MM.1S (cell line): ENCODE measurements around the gene NCOA3.

Experiments used
- DNase-seq: peaks from one replicate; pipeline ENCODE4 v3.0.0-alpha.2; 2015
- H2AFZ ChIP-seq: fragments of 300-600 bp; sonication (generic); 2 replicates; pipeline ENCODE4 v1.6.0; 2016; ENCODE audit warnings: antibody characterized with exemption, low read length
- H3F3A ChIP-seq: fragments of 300-600 bp; sonication (generic); 2 replicates; pipeline ENCODE4 v1.6.1; 2016; ENCODE audit warnings: mild to moderate bottlenecking, antibody characterized with exemption, low read length, moderate library complexity, mixed read lengths; ENCODE audit not compliant: insufficient read depth
- H3K27ac ChIP-seq: fragments of 300-600 bp; sonication (generic); 2 replicates; pipeline ENCODE4 v1.5.1; 2016; ENCODE audit warnings: mild to moderate bottlenecking, low read length
- H3K27me3 ChIP-seq: fragments of 300-600 bp; sonication (generic); replicated peaks from 2 replicates; pipeline ENCODE4 v1.6.0; 2016; ENCODE audit warnings: low read length; ENCODE audit not compliant: insufficient read depth
- H3K36me3 ChIP-seq: fragments of 300-600 bp; sonication (generic); replicated peaks from 2 replicates; pipeline ENCODE4 v1.6.1; 2016; ENCODE audit warnings: mild to moderate bottlenecking, low read length, mixed read lengths; ENCODE audit not compliant: insufficient read depth
- H3K4me1 ChIP-seq: fragments of 300-600 bp; sonication (generic); 2 replicates; pipeline ENCODE4 v1.6.1; 2016; ENCODE audit warnings: low read length, mixed read lengths
- H3K4me2 ChIP-seq: fragments of 300-600 bp; sonication (generic); 2 replicates; pipeline ENCODE4 v1.6.0; 2016; ENCODE audit warnings: low read depth, low read length
- H3K4me3 ChIP-seq: fragments of 300-600 bp; sonication (generic); 2 replicates; pipeline ENCODE4 v1.5.1; 2016; ENCODE audit warnings: low read length, mixed read lengths
- H3K79me2 ChIP-seq: fragments of 300-600 bp; sonication (generic); 2 replicates; pipeline ENCODE4 v1.6.1; 2016; ENCODE audit warnings: mixed run types, low read length, mixed read lengths
- H3K9ac ChIP-seq: fragments of 300-600 bp; sonication (generic); 2 replicates; pipeline ENCODE4 v1.6.1; 2016; ENCODE audit warnings: low read length, mixed read lengths
- H3K9me2 ChIP-seq: fragments of 300-600 bp; sonication (generic); replicated peaks from 2 replicates; pipeline ENCODE4 v1.6.1; 2016; ENCODE audit warnings: mild to moderate bottlenecking, low read length, mixed read lengths; ENCODE audit not compliant: insufficient read depth
- H3K9me3 ChIP-seq: fragments of 300-600 bp; sonication (generic); replicated peaks from 2 replicates; pipeline ENCODE4 v1.6.1; 2016; ENCODE audit warnings: mild to moderate bottlenecking, low read length, mixed read lengths; ENCODE audit not compliant: insufficient read depth
- H4K20me1 ChIP-seq: fragments of 300-600 bp; sonication (generic); 2 replicates; pipeline ENCODE4 v1.6.1; 2016; ENCODE audit warnings: mild to moderate bottlenecking, low read length, moderate library complexity, mixed read lengths; ENCODE audit not compliant: insufficient read depth
- CTCF ChIP-seq: fragments of 300-600 bp; sonication (generic); IDR thresholded peaks from 2 replicates; pipeline ENCODE4 v1.5.1; 2016; ENCODE audit warnings: antibody characterized with exemption, low read length, mixed read lengths
- EZH2 ChIP-seq: fragments of 300-600 bp; sonication (generic); optimal IDR thresholded peaks from 2 replicates; pipeline ENCODE3; 2017; ENCODE audit warnings: low read depth, mild to moderate bottlenecking, antibody characterized with exemption, low read length, mixed read lengths
- EZH2phosphoT487 ChIP-seq: fragments of 300-600 bp; sonication (generic); IDR thresholded peaks from 2 replicates; pipeline ENCODE4 v1.6.1; 2018; ENCODE audit warnings: antibody characterized with exemption, low read length

Gene NCOA3

GRCh38 chr20:47559141-47559540, 57.5 kb downstream of the NCOA3 start:
- Histone ChIP-seq H3K9me2 (no peaks in the 10 kb centered on the region), H3K4me2 (no peak overlapping the region), H3K4me1 (peaks cover 3% of the 10 kb centered on the region), H3K79me2 (peaks cover 93% of the 10 kb centered on the region), H3F3A (no peaks in the 10 kb centered on the region), H3K36me3 (no peaks in the 10 kb centered on the region), H3K4me3 (no peak overlapping the region), H4K20me1 (peaks cover 18% of the 10 kb centered on the region), H3K9ac (no peak overlapping the region), H2AFZ (no peak overlapping the region), H3K27me3 (no peaks in the 10 kb centered on the region), H3K9me3 (no peaks in the 10 kb centered on the region), H3K27ac (no peak overlapping the region)
- DNase-seq = no peak
- TF ChIP-seq EZH2 = no peak
- no peak for TF ChIP-seq CTCF
- TF ChIP-seq EZH2phosphoT487 = no peak

- Histone ChIP-seq H3K9me2 (no peaks in the 10 kb centered on the region), H3K9me3 (no peaks in the 10 kb centered on the region), H2AFZ (no peak overlapping the region), H3K36me3 (no peaks in the 10 kb centered on the region), H3K27me3 (no peaks in the 10 kb centered on the region), H4K20me1 (peaks cover 30% of the 10 kb centered on the region), H3K4me1 (peaks cover 19% of the 10 kb centered on the region), H3K79me2 (peaks cover 100% of the 10 kb centered on the region), H3K4me2 (no peak overlapping the region), H3F3A (no peaks in the 10 kb centered on the region), H3K27ac (no peak overlapping the region), H3K9ac (no peak overlapping the region), H3K4me3 (no peak overlapping the region)
- DNase-seq = no peak
- TF ChIP-seq EZH2phosphoT487 = no peak
- TF ChIP-seq EZH2 = no peak
- no peak for TF ChIP-seq CTCF
Observed at GRCh38 chr20:47561180-47561579, 59.5 kb downstream of the NCOA3 start.

DNA sequence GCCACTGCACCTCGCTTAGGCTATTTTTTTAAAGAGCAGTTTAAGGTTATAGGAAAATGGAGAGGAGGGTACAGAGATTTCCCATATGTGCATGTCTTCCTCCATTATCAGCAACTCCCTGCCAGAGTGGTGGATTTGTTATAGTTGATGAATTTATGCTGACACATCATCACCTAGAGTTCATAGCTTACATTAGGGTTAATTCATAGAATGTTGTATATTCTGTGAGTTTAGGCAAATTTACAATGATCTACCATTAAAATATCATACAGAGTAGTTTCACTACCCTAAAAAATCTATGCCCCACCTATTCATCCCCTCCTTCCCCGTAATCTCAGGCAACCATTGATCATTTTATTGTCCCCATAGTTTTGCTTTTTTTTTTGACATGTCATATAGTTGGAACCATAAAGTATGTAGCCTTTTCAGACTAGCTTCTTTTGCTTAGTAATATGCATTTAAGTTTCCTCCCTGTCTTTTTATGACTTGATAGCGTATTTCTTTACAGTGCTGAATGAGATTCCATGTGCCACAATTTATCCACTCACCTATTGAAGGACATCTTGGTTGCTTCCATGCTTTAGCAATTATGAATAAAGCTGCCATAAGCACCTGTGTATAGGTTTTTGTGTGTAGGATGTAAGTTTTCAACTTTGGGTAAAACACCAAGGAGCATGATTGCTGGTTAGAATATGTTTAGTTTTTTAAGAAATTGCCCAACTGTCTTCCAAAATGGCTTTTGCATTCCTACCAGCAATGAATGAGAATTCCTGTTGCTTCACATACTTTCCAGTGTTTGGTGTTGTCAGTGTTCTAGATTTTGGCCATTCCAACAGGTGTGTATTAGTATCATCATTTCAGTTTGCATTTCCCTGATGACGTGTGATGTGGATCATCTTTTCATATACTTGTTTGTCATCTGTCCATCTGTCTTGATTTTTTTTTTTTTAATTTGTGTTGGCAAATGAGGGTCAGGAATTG, 60.2 kb downstream of the NCOA3 start:
- Histone ChIP-seq H3K9me2 (no peaks in the 10 kb centered on the region), H3F3A (no peaks in the 10 kb centered on the region), H3K4me1 (peaks cover 24% of the 10 kb centered on the region), H3K9ac (no peak overlapping the region), H3K36me3 (no peaks in the 10 kb centered on the region), H4K20me1 (peaks cover 34% of the 10 kb centered on the region), H3K4me2 (no peak overlapping the region), H3K27ac (no peak overlapping the region), H3K27me3 (no peaks in the 10 kb centered on the region), H2AFZ (no peak overlapping the region), H3K79me2 (peaks cover 100% of the 10 kb centered on the region), H3K4me3 (no peak overlapping the region), H3K9me3 (no peaks in the 10 kb centered on the region)
- no peak for DNase-seq
- TF ChIP-seq EZH2phosphoT487 = no peak
- no peak for TF ChIP-seq EZH2
- TF ChIP-seq CTCF = no peak
